ENCODE results near the gene MRPL3. TPM values are rescaled to one million over a fixed set of nuclear protein-coding genes. Genes with fewer than 3 reads are reported as not detected.

The MRPL3 gene
- total RNA-seq, 1 experiment from 2014 or later = 142 TPM

- H3K79me2 ChIP-seq (ENCODE audit: insufficient read depth, low read length) = peaks cover 50% of the 10 kb centered on the region
- DNase-seq (ENCODE audit: low read depth, low spot score) = no peak
- peak overlapping the region; percentile 95 for H3K4me2 ChIP-seq (ENCODE audit: low read length)
- POLR2A ChIA-PET = no interaction called here
- no peaks in the 10 kb centered on the region for H3K9me3 ChIP-seq (ENCODE audit: control insufficient read depth in 1 of 2, insufficient read depth in 1 of 2, low read depth in 1 of 2, low read length in 2 of 2)
- H3K4me1 ChIP-seq (ENCODE audit: control insufficient read depth in 1 of 2, insufficient read depth in 2 of 2, low read length in 2 of 2) = peaks cover 8 to 18% of the 10 kb centered on the region in 2 experiments; a peak in 3 of 4 replicates
- H3K9me2 ChIP-seq (ENCODE audit: insufficient read depth) = no peaks in the 10 kb centered on the region
- BruUV-seq (replicated peaks) = TSS peak; percentile 93
- H3K9ac ChIP-seq (ENCODE audit: low read length) = peak overlapping the region; percentile 100
- H2AFZ ChIP-seq (ENCODE audit: low read depth, low read length, poor library complexity, severe bottlenecking) = peak overlapping the region; percentile 91
- ATAC-seq = 0 out of 2 replicates have a peak, but pooled peaks have one; percentile 16
- H3K27me3 ChIP-seq (ENCODE audit: insufficient read depth, low read length) = 0 out of 2 replicates have a peak, but pooled peaks cover 3% of the 10 kb centered on the region
- peak overlapping the region; percentile 91 to 97 for H3K4me3 ChIP-seq (replicated peaks in 1 of 2; ENCODE audit: low read depth in 1 of 2, low read length in 2 of 2)
- H3K27ac ChIP-seq (ENCODE audit: low read depth, low read length) = no peak overlapping the region
- H3K36me3 ChIP-seq (ENCODE audit: control insufficient read depth in 1 of 2, insufficient read depth in 2 of 2, low read length in 2 of 2) = peaks cover 18 to 22% of the 10 kb centered on the region in 2 experiments
- H4K20me1 ChIP-seq (ENCODE audit: insufficient read depth) = no peaks in the 10 kb centered on the region
- no peak for TF ChIP-seq ELF1 (IDR thresholded peaks at IDR 0.05; ENCODE audit: borderline replicate concordance, low read depth)
- TF ChIP-seq CEBPB (IDR thresholded peaks at IDR 0.05; ENCODE audit: low read depth) = no peak
- no peak for TF ChIP-seq EGR1 (IDR thresholded peaks at IDR 0.05; ENCODE audit: low read depth)
- no peak for TF ChIP-seq ATF3 (IDR thresholded peaks at IDR 0.05)
- no peak for TF ChIP-seq TCF7L2 (IDR thresholded peaks at IDR 0.05; ENCODE audit: borderline replicate concordance, extremely low read depth, insufficient read depth, insufficient read length)
- TF ChIP-seq EZH2phosphoT487 (IDR thresholded peaks at IDR 0.05; ENCODE audit: borderline replicate concordance) = no peak
- TF ChIP-seq, protein P1, sequence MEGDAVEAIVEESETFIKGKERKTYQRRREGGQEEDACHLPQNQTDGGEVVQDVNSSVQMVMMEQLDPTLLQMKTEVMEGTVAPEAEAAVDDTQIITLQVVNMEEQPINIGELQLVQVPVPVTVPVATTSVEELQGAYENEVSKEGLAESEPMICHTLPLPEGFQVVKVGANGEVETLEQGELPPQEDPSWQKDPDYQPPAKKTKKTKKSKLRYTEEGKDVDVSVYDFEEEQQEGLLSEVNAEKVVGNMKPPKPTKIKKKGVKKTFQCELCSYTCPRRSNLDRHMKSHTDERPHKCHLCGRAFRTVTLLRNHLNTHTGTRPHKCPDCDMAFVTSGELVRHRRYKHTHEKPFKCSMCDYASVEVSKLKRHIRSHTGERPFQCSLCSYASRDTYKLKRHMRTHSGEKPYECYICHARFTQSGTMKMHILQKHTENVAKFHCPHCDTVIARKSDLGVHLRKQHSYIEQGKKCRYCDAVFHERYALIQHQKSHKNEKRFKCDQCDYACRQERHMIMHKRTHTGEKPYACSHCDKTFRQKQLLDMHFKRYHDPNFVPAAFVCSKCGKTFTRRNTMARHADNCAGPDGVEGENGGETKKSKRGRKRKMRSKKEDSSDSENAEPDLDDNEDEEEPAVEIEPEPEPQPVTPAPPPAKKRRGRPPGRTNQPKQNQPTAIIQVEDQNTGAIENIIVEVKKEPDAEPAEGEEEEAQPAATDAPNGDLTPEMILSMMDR (IDR thresholded peaks at IDR 0.05 in 2 of 3, conservative IDR thresholded peaks at IDR 0.05 in 1 of 3; ENCODE audit: borderline replicate concordance in 1 of 3, insufficient read depth in 1 of 3, low read depth in 2 of 3, low read length in 2 of 3) = no peak
- no peak for TF ChIP-seq YY1 (IDR thresholded peaks at IDR 0.05; ENCODE audit: extremely low read depth, insufficient replicate concordance, low read depth, low read length)
- no peak for TF ChIP-seq JUND (IDR thresholded peaks at IDR 0.05)
- no peak for TF ChIP-seq ZBTB33 (IDR thresholded peaks at IDR 0.05; ENCODE audit: extremely low read depth, insufficient replicate concordance, low read length)
- no peak for TF ChIP-seq EZH2 (IDR thresholded peaks at IDR 0.05)
- TF ChIP-seq FOSL1 (IDR thresholded peaks at IDR 0.05; ENCODE audit: low read depth) = no peak
- no peak for TF ChIP-seq REST (IDR thresholded peaks at IDR 0.05; ENCODE audit: low read depth)
- TF ChIP-seq SRF (IDR thresholded peaks at IDR 0.05; ENCODE audit: low read depth) = no peak
- no peak for TF ChIP-seq POLR2A (IDR thresholded peaks at IDR 0.05; ENCODE audit: borderline replicate concordance, extremely low read depth, insufficient read depth, insufficient read length)
- TF ChIP-seq RAD21 (IDR thresholded peaks at IDR 0.05; ENCODE audit: low read depth) = no peak
- TF ChIP-seq POLR2AphosphoS5 (IDR thresholded peaks at IDR 0.05; ENCODE audit: low read depth, low read length) = no peak
- no peak for TF ChIP-seq ZFX (IDR thresholded peaks at IDR 0.05)
- intact Hi-C loops (cut with micrococcal nuclease) = loop anchor here (5.0 kb wide), 1 partner anchor 476 kb away; the partner anchor contains the start of genes ASTE1 and NEK11
- CTCF ChIA-PET = no interaction called here
- RAD21 ChIA-PET (ENCODE audit: low non-redundant PET in 1 of 2, low total read pairs in 2 of 2, uncharacterized antibody in 2 of 2, unreplicated experiment in 2 of 2) = no interaction called here
Observed at GRCh38 chr3:131503320-131503635, 507 bp upstream of the MRPL3 start.

Measured in HCT116 (cell line).